GM18499 (cell line): ENCODE results near the gene HSD3B2.

ENCODE experiments used
- ATAC-seq: cut with Tn5 transposase; IDR thresholded peaks from one replicate; pipeline ENCODE4 v1.9.1; 2021; ENCODE audit warnings: moderate number of reproducible peaks; ENCODE audit not compliant: insufficient read depth, unreplicated experiment

The HSD3B2 gene

DNA sequence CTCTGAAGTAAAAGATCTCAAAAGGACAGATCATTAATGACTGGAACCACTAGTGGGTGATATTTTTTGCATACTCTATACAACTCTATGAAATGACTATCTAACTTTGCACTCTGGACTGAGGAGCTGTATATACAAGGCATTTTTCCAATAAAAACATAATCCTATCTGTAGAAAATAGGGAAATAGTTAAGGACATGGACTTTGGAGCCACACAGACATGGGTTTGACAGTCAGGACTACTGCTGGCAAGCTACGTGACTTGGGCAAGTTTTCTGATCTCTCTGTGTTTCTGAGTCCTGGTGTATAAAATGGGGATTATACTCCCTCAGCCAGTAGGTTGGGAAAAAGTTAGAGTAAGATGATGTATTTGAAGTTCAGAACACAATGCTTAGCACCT, 20.9 kb upstream of the HSD3B2 start:
- no peak for ATAC-seq

GRCh38 chr1:119396982-119397381, 18.0 kb upstream of the HSD3B2 start:
- ATAC-seq, result no peak

DNA sequence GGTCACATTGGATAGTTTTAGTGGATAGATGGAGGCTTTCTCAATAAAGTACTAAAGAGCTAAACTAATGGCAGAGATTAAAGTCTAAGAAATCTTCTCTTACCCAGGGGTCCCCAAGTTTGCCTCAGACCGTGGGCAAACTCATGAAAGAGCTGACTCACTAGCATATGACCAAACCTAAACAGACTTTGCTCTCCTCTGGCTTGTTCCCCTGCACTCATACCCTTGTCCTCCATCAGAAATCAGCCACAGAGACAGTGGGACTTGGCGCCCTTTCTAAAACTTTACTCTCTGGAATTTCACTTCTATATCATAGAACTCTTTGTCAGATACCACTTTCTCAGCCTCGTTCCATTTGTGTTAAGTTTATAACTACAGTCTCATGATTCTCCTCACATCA, 17.0 kb upstream of the HSD3B2 start:
- no peak for ATAC-seq

GRCh38 chr1:119404736-119405135, 10.2 kb upstream of the HSD3B2 start:
- ATAC-seq, result no peak

GRCh38 chr1:119409731-119410130, 5.2 kb upstream of the HSD3B2 start:
- no peak for ATAC-seq

- no peak for ATAC-seq
Observed at GRCh38 chr1:119410961-119411360, 4.0 kb upstream of the HSD3B2 start.

GRCh38 chr1:119416006-119416640, 1.2 kb downstream of the HSD3B2 start:
- ATAC-seq, result no peak

DNA sequence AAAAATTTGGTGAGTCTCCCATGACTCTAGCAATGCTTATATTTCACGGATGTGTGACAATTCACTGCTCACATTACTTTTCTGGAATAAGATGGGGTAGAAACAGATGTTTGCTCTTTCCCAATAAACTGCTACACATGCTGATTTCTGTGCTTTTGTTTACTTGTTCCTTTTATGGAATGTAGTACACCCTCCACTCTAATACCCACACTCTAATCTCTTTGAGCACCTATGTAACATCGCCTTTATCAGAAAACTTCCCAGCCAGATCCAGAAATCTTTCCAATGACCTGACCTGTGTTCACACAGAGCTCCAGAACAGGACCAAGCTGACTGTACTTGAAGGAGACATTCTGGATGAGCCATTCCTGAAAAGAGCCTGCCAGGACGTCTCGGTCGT, 4.2 kb downstream of the HSD3B2 start:
- no peak for ATAC-seq

GRCh38 chr1:119420638-119421037, 5.7 kb downstream of the HSD3B2 start:
- no peak for ATAC-seq

- ATAC-seq, result no peak
Observed at GRCh38 chr1:119422631-119423030, 7.7 kb downstream of the HSD3B2 start.

GRCh38 chr1:119428991-119429390, 14.0 kb downstream of the HSD3B2 start:
- ATAC-seq, result no peak

DNA sequence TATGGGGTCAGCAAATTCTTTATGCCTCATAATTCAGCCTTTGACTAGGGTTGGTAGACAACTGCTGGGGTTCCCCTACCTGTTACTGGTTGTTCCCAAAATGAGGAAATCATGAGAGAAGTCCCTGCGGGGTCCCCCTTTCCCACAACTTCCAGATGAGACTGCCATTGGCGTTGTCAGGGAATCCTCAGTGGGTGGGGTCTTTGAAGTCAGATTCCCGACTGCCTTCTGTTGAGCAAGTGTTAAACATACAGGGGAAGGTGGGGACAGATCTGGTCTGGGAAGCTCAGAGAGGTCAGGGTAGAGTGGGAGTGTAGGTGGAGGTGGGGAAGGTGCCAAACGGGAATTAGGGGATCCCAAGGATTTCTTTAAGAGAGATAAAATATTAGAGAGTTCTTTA, 14.7 kb downstream of the HSD3B2 start:
- no peak for ATAC-seq

DNA sequence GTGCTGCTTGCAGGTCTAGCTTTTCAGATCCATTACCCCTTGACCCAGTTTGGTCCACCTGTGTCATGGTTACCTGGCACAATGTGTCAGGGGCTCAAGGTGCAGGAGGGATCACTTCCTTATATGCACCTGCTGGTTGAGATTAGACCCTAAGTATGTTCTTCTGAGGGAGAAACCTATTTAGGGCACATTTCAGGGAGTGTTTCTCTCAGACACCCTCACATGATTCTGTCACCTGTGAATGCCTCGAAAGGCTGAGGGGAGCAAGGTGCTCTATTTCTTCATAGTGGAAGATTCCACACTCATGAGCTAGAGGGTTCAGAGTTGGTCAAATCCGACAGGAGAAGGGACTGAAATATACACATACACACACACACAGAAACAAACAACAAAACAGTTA, 15.5 kb downstream of the HSD3B2 start:
- no peak for ATAC-seq

GRCh38 chr1:119431836-119432235, 16.9 kb downstream of the HSD3B2 start:
- no peak for ATAC-seq

DNA sequence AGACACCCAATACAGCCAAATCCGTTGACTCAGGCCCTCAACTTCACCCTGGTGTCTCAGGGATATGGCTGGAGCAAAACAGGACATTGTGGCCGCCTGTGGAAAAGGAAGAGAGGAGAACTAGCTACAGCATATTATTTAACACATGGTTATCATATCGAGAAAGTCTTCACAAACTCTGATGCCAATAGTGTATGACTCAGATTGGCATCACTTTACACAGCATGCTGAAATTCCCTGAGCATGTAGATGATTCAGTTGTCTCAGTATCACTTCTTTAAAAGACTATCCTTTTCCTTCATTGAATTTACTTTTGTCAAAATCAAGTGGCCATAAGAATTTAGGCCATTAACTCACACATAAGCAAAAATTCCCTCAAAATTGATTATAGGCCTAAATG, 20.1 kb downstream of the HSD3B2 start:
- ATAC-seq, result no peak

DNA sequence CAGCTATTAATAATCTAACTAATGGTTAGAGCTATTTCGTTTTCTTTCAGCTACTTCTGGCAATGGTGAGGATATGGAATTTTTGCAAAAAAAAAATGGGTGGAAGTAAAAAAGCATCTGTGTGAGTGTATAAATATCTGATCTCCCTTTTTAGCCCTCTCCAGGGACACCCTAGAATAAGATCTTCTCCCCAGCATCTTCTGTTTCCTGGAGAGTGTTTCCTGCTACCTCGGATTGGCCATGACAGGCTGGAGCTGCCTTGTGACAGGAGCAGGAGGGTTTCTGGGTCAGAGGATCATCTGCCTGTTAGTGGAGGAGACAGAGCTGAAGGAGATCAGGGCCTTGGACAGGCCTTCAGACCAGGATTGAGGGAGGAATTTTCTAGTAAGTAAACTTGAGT, 23.8 kb downstream of the HSD3B2 start:
- no peak for ATAC-seq

GRCh38 chr1:119440721-119441307, 25.9 kb downstream of the HSD3B2 start:
- no peak for ATAC-seq

GRCh38 chr1:119442756-119443155, 27.8 kb downstream of the HSD3B2 start:
- no peak for ATAC-seq

DNA sequence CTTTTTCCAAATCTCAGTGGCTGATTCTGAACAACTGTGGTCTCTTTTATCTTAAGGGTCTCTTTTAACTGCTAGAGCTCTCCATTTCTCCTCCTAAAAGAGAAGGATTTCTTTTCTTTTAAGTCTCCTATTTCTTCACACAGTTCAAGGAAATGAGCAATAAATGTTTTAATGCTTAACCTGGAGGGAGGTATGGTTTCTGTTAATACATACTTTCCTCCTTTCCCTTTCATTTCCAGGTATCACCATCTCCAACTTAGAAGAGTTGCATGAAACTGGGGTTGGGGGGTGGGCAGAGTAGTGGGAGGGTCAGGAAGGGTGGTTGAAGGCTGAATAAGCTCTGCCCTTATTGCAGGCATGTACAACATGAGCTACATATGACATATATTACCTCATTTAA, 31.4 kb downstream of the HSD3B2 start:
- ATAC-seq, result no peak

DNA sequence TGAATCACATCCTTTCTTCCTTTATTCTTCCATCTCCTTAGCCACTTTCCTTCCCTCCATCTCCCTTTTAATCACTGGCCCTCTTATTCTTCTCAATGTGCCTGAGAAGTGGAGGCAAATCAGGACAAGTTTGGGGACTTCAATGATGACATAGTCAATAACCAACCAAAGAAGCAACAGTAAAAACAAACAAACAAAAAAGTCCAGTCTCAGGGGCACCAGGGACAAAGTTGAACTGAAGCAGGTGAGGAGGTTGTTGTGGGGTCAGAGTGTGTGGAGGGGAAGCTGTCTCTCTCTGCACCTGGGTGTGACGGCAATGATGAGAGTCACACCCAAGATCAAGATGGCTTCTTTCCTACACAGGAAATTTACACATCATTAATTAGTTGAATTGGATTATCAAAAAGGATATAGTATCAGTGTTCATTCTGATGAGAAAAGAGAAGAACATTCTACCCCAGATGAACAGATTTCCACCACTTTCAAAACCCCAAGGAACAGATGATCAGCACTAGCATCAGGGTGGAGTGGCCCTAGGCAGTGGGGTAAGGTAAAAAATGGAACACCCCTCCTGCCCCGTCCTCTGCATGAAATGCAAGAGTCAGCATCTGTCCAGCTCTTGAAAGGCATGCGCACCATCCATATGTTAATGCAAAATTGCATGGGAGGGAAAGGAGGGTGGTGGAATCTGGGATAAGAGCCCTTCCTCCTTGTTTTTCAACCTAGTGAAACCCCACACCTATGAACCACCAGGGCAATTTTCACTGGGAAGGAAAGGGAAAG, 32.6 kb downstream of the HSD3B2 start:
- no peak for ATAC-seq

GRCh38 chr1:119448127-119448511, 33.2 kb downstream of the HSD3B2 start:
- no peak for ATAC-seq

DNA sequence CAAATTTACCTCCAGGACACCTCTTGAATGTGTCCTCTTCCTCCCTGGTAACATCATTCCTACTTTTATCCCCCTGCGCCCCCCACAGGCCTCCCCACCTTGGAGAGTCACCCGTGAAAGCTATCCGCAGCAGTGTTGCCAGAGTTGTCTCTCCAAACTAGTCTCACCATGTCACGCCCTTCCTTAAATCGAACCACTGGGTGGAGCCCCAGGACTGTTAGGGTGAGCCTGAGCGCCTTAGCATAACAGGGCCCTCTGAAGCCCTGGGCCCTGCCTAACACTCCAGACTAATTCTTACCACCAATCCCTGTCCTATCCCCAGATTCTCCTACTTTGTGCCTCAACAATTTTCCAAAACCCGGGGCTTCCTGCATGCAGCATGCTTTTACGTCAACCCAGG, 35.0 kb downstream of the HSD3B2 start:
- no peak for ATAC-seq
